ENCODE results near the gene FRMD1.

The FRMD1 gene

DNA sequence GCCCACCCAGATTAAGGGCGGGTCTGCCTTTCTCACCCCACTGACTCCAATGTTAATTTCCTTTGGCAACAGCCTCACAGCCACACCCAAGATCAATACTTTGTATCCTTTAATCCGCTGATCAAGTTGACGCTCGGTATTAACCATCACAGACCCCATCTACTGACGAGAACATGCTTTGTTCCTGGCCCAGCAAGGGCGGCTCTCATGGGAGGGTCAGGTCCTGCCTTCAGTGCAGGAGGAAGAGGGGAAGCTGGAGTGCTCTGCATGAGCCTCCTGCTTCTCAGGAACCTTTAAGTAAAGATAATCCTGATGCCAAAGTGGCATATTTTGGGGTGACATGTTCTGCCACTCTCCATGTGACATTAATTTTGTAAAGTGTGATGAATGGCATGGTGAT, 73.2 kb downstream of the FRMD1 start:
- DNase-seq (ENCODE audit: low read depth, low spot score), result no peak

DNA sequence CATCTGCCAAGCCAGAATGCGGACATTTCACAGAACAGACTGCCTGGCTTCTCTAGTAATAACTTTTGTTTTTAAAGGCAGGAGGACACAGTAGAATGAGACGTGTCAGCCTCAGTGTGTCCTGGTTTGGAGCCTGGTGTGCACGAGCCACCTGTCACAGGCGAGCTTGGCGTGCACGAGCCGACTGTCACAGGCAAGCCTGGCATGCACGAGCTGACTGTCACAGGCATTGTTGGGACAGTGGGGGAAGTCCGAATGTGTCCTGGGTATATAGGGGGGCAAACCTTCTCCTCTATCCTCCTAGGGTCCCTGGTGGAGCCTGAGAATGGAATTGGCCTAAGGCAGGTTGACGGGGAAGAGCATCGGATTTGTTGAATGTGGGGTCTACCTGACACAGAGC, 74.1 kb downstream of the FRMD1 start:
- no peak for DNase-seq (ENCODE audit: low read depth, low spot score)

DNA sequence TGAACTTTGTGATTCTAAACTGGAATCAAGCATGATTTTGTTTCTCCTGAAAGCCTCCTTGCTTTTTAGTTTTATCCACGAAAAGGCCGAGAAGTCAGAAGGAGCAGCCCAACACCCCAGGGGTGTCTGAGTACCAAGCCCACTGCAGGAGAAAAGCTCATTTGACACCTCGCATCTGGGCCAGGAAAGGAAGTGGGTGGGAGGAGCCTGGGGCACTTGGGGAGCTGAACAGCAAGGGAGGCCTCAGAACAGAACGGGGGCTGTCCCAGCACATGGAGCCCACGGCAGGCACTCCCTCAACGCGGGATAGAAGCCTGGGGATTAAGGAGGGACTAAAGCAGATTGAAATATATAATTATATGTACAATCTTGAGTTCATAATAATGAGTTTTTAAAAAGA, 75.0 kb downstream of the FRMD1 start:
- no peak for DNase-seq (ENCODE audit: low read depth, low spot score)

Measured in iPS DF 19.7 (cell line).